HG03571 (cell line): ENCODE results near the gene SIRPA.
"Not testable (repeated sequence)": the region's sequence is repeated elsewhere in the genome, so short reads cannot be mapped to it uniquely, and the experiment has no call there.

Experiments
- ATAC-seq: cut with Tn5 transposase; IDR thresholded peaks from one replicate; pipeline ENCODE4 v1.9.1; 2021; ENCODE audit not compliant: unreplicated experiment

The SIRPA gene

DNA sequence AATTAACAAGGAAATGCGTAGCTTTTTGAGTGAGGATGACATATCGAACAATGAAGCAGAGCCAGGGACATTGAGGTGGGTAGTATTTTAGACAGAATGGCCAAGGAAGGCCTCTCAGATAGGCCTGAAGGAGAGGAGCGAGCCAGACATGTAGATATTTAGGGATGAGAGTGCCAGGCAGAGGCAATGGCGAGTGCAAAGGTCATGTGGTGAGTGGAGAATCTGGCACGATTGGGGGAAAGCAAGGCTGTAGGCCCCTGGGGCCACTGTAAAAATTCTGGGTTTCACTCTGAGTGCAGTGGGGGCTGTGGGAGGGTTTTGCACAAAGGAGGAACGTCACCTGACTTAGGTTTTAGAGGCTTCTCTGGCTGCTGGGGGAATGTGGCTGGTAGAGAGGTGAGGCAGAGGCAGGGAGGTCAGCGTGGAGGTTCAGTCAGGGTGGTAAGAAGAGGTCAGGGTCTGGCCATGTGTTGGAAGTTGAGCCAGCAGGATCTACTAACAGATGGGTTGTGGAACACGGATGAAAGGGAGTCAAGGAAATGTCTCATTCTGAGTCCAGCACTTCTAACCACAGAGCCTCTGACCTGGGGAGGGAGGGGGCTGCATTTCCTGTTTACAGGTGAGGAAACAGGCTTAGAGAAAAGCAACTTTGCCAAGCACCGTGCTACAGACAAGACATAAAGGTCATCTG is 11.3 kb downstream of the SIRPA start:
- no peak for ATAC-seq

GRCh38 chr20:1907586-1907985 is 12.4 kb downstream of the SIRPA start:
- ATAC-seq = no peak

- ATAC-seq = no peak
These were observed 13.0 kb downstream of the SIRPA start for GRCh38 chr20:1908191-1908590.

DNA sequence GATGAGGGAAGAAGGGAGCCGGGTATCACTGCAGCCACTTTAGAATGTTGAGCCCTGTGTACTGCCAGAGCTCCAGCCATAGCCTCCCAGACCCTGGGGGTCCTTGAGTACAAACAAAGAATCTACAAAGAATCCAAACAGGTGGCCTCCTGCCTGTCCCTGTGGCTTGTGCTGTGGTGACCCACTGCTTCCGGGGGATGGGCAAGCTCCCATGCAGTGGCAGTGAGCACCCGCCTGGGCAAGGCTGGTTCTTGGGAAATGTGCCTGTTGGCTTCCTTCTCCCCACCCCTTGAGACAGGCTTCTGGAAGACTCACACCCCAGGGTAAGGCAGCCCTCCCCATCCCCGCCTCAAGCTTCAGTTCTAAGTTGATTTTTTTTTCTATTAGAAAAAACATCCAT is 13.9 kb downstream of the SIRPA start:
- ATAC-seq = no peak

DNA sequence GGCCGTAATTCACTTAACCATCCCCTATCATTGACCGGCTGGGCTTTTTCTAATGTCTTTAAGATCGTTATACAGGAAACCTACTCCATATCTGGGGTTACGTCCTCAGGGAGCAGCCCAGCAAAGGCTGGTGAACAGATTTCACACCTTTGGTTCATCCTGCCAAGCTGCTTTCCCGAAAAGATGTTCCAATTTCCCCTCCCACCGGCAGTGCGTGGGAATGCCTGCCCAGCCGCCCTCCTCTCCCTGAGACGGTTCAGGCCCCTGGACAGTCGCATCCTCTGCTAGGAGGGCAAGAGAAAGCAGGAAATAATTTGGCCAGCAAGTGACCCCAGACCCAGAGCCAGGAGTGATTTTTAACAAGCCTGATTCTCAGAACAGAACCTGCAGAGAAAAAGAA is 16.3 kb downstream of the SIRPA start:
- ATAC-seq = no peak

DNA sequence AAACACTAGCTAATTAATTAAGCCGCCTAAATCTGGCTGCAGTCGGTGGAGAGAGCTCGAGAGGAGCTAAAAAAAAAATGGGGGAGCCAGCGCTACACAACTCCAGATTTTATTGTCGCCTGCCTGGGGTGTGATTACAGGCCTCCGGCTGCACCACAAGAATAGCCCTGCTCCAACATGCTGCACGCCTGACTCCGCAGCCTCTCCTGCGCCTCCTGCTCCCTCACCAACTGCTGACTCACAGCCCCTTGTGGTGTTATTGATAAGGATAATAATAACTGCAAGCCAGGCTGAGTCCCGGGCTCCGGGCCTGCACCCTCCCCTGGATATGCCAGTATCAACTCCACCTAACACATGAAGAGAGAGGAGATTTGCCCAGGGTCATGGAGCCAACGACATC is 16.8 kb downstream of the SIRPA start:
- ATAC-seq = no peak

DNA sequence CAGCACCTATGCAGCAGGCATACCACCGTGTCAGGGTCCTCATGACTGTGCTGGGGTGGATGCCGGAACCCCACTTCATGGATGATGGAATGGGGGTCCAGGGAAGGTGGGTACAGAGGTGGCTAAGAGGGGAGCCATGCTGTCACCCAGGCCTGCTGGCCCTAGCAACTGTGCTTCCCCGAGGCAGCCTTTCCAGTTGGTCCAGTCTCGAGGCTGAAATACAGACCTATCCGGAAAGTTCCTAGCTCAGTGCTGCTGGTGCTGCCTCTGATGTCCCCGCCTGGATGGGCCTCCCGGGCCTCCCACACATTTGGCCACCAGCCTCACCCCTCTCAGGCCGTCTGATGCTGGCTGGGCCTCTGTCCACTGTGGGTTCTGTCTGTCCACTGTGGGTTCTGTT is 17.4 kb downstream of the SIRPA start:
- no peak for ATAC-seq

- not testable (repeated sequence) for ATAC-seq
These were observed 20.0 kb downstream of the SIRPA start for GRCh38 chr20:1915233-1915632.

- ATAC-seq = no peak
These were observed 20.5 kb downstream of the SIRPA start for GRCh38 chr20:1915725-1916124.

DNA sequence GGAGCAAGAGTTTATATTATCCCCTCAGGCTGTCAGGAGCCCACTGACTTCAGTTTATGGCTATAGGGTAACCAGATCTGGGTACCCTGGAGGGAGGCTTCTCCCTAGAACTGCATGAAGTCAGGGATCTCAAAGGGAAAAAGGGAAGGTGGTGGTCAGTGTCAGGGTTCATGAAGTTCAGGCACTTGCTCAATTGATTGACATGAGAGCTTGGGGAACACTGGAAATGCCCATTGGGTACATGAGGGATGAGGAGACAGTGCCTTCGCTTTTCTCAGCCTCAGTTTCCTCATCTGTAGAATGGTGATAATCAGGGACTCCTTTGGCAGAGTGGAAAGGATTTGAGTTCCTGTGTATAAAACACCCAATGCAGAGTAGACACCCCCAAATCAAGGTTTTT is 22.6 kb downstream of the SIRPA start:
- no peak for ATAC-seq

DNA sequence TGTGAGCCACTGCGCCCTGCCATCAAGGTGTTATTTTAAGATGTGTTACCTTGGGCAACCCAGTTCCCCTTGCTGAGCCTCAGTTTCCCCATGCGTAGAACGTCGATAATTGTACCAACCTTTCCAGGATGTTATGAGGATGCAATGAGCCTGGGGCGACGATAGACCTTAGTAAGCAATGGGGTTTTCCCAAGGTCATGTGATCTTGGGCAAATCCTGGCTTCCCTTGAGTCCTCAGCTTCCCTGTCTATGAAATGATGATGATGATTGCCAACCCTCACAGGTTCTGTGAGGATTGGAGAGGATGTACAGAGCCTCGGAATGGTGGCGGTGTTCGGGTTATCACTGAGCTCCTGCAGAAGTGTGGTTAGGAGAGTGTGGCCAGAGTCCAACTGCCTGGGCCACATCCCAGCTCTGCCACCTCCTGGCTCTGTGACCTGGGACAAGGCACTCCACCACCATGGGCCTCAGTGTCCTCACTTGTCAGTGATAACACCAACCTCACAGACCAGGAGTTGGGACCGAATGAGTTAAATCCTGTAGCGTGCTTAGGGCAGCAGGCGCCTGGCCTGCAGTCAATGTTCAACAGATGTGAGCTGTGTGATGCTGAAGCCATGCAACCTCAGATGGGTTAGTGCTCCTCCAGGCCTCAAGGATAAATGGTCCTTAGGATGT is 23.4 kb downstream of the SIRPA start:
- ATAC-seq = no peak

GRCh38 chr20:1920252-1920651 is 25.0 kb downstream of the SIRPA start:
- ATAC-seq = no peak

DNA sequence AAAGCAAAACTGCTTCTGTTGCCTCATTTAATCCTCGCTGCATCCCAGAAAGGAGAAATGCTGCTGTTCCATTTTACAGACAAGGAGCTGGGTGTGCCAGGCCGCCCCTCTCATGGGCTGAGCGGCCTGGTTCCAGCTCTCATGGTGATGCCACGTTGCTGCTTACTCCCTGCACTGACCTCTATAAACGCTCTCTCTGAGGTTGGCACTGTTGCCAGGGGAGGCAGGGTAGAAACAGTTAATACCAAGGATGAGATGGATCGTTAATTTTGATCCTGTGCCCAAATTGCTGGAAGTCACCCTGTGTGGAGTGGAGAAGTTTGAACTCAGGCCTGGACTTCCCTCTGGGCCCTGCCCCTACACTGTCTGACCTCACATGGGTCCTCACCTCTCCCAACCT is 25.6 kb downstream of the SIRPA start:
- no peak for ATAC-seq

- ATAC-seq = not testable (repeated sequence)
These were observed 26.8 kb downstream of the SIRPA start for GRCh38 chr20:1921985-1922384.

GRCh38 chr20:1922786-1923185 is 27.6 kb downstream of the SIRPA start:
- no peak for ATAC-seq

DNA sequence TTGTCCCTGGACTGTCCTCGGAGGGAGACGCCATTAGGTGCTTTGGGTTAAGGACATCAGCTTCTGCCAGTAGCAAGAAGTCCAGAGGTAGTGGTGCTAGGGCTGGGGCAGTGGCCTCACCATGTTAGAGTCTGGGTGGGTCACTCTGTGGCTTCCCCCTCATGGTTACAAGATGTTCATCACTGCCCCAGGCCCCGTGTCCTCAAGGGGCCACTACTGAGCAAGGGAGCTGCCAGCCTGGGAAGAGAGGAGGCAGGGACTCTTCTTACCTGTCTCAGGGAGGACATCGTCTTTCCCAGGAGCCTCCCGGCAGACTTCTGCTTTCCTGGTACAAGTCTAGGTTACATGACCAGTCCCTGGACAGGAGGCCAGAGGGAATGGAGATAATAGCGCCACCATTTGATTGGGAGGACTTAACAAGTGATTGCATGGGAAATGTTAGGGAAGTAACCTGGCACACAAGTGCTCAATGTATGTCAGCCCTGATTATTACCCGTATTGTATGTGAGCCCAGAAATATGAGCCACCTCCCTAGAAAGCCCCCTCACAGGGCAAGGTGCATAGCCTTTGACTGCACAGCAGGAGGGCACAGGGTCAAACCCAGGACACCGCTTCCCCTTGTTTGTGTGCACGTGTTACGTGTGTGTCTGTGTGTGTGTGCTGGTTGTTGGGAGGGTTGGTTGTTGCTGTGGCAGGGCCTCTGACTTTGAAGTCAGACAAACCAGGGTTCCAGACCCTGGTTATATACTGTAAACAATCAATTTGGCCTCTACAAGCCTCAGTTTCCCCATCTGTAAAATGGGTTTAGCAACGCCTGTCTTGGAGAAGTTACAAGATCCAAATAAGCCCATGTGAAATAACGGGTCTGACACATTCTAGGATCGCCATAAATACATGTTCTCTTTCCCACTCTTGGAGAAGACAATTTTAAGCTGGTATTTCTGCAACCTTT is 30.0 kb downstream of the SIRPA start:
- ATAC-seq = no peak

DNA sequence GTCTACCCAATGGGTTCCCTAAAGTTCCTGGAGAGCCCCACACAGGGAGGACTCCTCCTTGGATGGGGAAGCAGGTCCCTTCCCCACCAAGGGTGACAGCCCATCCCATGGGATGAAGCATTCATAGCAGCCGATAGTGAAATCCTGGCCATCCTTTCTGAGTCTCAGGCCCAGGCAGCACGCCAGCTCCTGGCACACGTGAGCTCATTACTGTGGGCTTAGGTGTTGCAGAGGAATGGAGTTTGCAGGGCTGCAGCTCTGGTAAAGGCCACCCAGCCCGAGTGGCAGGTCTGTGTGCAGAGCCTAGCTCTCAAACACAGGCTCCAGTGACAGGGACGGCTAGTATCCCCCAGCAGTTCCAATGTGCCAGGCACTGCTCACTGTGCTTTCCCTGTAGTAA is 31.0 kb downstream of the SIRPA start:
- ATAC-seq = no peak

DNA sequence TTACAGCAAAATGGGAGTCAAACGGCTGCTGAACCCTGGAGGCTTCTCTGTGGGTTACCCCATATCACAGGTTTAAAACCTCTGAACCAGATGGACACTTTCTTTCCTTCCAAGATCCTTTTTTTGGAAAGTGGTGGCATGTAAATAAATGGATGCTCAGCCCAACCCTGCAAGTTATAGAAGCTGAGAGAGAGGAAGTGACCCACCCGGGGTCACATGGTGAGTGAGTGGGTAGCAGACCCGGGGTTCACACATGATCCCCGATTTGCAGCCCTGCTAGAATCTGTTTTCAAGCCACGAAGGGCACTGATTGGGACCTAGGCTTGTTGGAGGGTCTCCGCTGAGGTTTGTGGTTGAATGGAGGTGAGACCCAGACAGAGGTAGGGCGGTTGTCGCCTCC is 32.0 kb downstream of the SIRPA start:
- ATAC-seq = no peak

- no peak for ATAC-seq
These were observed 32.9 kb downstream of the SIRPA start for GRCh38 chr20:1928154-1928553.

DNA sequence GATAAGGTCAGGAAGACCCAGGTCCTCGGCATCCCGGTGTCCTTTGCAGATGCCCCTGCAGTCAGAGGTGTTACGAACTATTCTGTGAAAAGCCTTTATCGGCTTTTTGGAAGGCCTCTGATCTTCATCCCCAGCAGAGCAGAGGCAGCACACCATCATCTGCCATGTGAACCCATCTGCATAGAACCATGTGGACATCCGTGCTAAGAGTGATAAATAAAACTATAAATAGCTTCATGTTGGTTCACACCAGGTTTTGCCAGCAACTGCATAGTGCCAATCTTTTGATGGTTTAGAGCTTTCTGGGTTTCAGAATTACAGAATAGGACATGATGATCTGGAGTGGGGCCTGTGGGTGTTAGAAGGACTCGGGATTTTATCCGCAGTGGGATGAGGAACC is 33.6 kb downstream of the SIRPA start:
- ATAC-seq = no peak

DNA sequence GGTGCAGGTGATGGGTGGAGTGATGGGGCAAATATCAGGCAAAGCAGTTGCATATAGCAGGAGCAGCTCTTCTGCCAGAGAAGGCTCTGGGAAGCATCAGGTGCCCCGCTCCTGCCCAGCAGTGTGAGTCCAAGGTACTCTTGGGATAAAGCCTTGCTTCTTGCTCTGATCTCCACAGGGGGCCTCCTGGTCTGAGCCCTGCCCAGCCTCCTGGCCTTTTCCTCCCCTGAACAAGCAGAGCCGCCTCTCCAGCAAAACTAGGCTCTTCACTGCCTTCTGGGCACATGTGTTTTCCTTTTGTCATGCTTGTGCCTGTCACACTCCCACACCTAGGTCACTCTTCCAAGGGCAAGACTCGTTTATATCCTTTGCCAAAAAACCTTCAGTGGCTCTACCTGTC is 34.3 kb downstream of the SIRPA start:
- no peak for ATAC-seq

- no peak for ATAC-seq
These were observed 35.0 kb downstream of the SIRPA start for GRCh38 chr20:1930165-1930564.
